RWPE1 (cell line): ENCODE measurements around the gene NFATC2.

ENCODE experiments used
- CTCF ChIA-PET: fragments of 350-600 bp; sonication (Branson Sonifier 250); formaldehyde crosslinking; extraction: SDS; loops from one replicate; lab custom pipeline; 2021; lab: Yijun Ruan, JAX
- POLR2A ChIA-PET: fragments of 400-600 bp; formaldehyde crosslinking; extraction: SDS; loops from one replicate; lab custom pipeline; 2020; ENCODE audit warnings: antibody characterized with exemption; ENCODE audit not compliant: low non-redundant PET; lab: Yijun Ruan, JAX
- DNase-seq: peaks from one replicate; pipeline ENCODE4 v3.0.0; 2012; ENCODE audit warnings: low spot score
- H3K27ac ChIP-seq: fragments of 450-650 bp; 2 replicates; pipeline ENCODE4 v1.5.1; 2017
- TF ChIP-seq, protein P1 (sequence below): fragments of 450-650 bp; conservative IDR thresholded peaks from 2 replicates; pipeline ENCODE4 v1.5.1; 2017; ENCODE audit warnings: low read depth, mild to moderate bottlenecking

NFATC2 gene

GRCh38 chr20:51397137-51397536, 145.4 kb downstream of the NFATC2 start:
- POLR2A ChIA-PET = no interaction called here
- DNase-seq = no peak
- CTCF ChIA-PET = interaction anchor here (0.5 to 0.6 kb wide), 2 partner anchors 17 to 212 kb away, joined by 3 read pairs; no protein-coding TSS in a partner anchor
- H3K27ac ChIP-seq = no peak overlapping the region
- TF ChIP-seq, protein P1, sequence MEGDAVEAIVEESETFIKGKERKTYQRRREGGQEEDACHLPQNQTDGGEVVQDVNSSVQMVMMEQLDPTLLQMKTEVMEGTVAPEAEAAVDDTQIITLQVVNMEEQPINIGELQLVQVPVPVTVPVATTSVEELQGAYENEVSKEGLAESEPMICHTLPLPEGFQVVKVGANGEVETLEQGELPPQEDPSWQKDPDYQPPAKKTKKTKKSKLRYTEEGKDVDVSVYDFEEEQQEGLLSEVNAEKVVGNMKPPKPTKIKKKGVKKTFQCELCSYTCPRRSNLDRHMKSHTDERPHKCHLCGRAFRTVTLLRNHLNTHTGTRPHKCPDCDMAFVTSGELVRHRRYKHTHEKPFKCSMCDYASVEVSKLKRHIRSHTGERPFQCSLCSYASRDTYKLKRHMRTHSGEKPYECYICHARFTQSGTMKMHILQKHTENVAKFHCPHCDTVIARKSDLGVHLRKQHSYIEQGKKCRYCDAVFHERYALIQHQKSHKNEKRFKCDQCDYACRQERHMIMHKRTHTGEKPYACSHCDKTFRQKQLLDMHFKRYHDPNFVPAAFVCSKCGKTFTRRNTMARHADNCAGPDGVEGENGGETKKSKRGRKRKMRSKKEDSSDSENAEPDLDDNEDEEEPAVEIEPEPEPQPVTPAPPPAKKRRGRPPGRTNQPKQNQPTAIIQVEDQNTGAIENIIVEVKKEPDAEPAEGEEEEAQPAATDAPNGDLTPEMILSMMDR = no peak

- CTCF ChIA-PET = interaction anchor here (0.5 to 1.0 kb wide), 4 partner anchors 16 to 403 kb away, joined by 3 to 6 read pairs (median 4); no protein-coding TSS in a partner anchor
- TF ChIP-seq, protein P1 = no peak
Measured at GRCh38 chr20:51396365-51396909, 146.1 kb downstream of the NFATC2 start.

GRCh38 chr20:51394706-51395105, 147.8 kb downstream of the NFATC2 start:
- ChIA-PET POLR2A (no interaction called here), CTCF (interaction anchor here (0.6 kb wide), 1 partner anchor 44 kb away, joined by 3 read pairs; no protein-coding TSS in a partner anchor)
- no peak for DNase-seq
- H3K27ac ChIP-seq = no peak overlapping the region
- TF ChIP-seq, protein P1 = no peak

More at GRCh38 chr20:51396365-51396909, 146.1 kb downstream of the NFATC2 start:
- DNase-seq = no peak
- no peak overlapping the region for H3K27ac ChIP-seq
- POLR2A ChIA-PET = no interaction called here

DNA sequence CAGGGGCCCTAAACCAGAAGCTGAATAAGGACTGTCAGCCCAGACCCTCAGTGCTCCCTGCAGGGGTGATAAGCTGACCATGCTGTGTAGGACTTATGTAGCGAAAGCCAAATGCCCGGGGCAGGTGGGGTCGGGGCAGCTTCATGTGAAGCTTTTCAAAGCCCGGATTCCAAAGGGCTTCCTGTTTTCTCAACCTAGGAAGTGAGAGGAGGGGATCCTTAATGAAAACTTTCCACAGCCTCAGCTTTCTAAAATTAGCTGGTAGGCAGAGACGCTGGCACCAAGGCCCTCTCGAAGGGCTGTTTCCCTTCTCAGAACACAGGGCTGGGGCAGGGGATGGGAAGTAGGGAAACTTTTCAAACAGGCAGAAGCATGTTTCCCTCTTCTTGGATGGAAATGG, 148.9 kb downstream of the NFATC2 start:
- no peak for DNase-seq
- H3K27ac ChIP-seq = no peak overlapping the region
- TF ChIP-seq, protein P1 = no peak
- ChIA-PET POLR2A (no interaction called here), CTCF (interaction anchor here (0.8 kb wide), 1 partner anchor 22 kb away, joined by 3 read pairs; no protein-coding TSS in a partner anchor)

DNA sequence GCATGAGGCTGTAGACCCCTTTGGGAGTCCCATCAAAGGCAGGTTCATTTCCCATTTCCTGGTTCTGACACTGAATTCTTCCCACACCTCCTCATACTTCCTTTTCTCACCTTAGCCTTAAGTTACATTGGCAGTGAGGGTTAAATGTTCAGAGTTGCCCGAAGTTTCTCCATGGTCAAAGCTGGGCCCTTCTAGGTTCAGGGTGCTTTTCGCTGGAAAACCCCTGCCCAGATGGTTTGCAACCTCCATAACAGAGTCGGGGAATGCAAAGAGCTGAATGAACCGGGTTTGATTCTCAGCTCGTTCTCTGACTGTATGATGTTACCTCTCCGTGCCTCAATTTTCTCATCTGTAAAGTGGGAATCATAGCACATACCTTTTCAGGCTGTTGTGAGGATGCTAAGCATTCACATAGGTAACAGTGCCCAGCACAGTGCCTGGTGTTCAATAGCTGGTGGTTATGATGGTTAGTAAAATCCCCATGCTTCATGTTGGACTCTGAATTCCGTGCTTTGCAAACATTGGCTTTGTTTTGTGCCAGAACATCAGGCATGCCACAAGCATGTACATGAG, 149.8 kb downstream of the NFATC2 start:
- no peak overlapping the region for H3K27ac ChIP-seq
- ChIA-PET CTCF (interaction anchor here (0.8 to 0.9 kb wide), 2 partner anchors 21 to 202 kb away, joined by 3 to 5 read pairs; no protein-coding TSS in a partner anchor), POLR2A (no interaction called here)
- TF ChIP-seq, protein P1 = no peak
- DNase-seq = no peak

DNA sequence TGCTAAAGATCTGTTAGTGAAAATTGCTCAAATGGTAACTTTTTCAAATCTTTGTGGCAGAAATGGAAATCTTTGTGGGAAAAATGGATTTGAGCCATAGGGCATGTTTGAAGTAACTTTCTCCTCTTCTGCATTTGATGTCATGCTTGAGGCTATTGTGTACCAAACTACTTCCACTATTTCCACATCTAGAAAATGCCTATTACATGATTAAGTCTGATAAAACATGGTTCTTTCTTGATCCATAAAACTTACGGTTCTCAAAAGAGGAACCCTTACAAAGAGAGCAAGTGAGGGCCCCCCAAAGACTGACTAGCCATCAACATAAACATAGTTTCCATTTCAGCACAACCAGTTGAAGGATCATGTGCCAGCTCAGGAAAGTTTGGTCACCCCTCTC, 150.6 kb downstream of the NFATC2 start:
- no peak for DNase-seq
- TF ChIP-seq, protein P1 = no peak
- ChIA-PET CTCF (interaction anchor here (0.6 to 0.9 kb wide), 2 partner anchors 31 to 203 kb away, joined by 3 to 5 read pairs; no protein-coding TSS in a partner anchor), POLR2A (no interaction called here)
- H3K27ac ChIP-seq = no peak overlapping the region
